ENCODE measurements around the gene GUCY2F.

DNA sequence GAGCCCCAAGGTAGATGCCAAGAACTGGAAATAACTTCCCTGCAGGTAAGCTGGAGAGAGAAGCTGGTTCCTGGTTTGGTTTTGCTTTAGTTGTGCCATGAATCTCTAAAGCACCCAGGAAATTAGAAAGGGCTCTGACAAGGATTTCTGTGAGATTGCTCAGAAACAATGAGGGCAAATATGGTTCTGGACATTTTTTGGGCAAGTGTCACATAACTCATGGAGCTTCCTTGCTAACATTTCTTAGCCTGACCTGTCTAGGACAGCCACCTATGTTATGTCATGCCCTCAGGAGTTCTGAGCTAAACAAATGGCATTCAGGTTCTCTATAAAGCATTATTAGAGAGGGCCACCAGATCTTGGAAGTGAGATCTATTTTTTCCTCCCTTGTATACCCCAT, 131.8 kb downstream of the GUCY2F start:
- no peak for TF ChIP-seq EZH2phosphoT487 (conservative IDR thresholded peaks at IDR 0.05; ENCODE audit: low read length)
- TF ChIP-seq, protein P1, sequence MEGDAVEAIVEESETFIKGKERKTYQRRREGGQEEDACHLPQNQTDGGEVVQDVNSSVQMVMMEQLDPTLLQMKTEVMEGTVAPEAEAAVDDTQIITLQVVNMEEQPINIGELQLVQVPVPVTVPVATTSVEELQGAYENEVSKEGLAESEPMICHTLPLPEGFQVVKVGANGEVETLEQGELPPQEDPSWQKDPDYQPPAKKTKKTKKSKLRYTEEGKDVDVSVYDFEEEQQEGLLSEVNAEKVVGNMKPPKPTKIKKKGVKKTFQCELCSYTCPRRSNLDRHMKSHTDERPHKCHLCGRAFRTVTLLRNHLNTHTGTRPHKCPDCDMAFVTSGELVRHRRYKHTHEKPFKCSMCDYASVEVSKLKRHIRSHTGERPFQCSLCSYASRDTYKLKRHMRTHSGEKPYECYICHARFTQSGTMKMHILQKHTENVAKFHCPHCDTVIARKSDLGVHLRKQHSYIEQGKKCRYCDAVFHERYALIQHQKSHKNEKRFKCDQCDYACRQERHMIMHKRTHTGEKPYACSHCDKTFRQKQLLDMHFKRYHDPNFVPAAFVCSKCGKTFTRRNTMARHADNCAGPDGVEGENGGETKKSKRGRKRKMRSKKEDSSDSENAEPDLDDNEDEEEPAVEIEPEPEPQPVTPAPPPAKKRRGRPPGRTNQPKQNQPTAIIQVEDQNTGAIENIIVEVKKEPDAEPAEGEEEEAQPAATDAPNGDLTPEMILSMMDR (IDR thresholded peaks at IDR 0.05; ENCODE audit: insufficient read depth, low read length, poor library complexity, severe bottlenecking): no peak
